ENCODE data around the gene MCTS1. TPM values are rescaled to one million over a fixed set of nuclear protein-coding genes. Genes with fewer than 3 reads are reported as not detected.
"Not testable (repeated sequence)": the region's sequence is repeated elsewhere in the genome, so short reads cannot be mapped to it uniquely, and the experiment has no call there.

Gene MCTS1
- total RNA-seq, 1 experiment from 2014 or later, result 110 TPM

GRCh38 chrX:120568609-120569008 is 35.3 kb upstream of the MCTS1 start:
- no peaks in the 10 kb centered on the region for H3K27me3 ChIP-seq (ENCODE audit: control insufficient read depth, insufficient read depth, low read length)
- CTCF ChIA-PET, result no interaction called here
- no peaks in the 10 kb centered on the region for H3K4me1 ChIP-seq (ENCODE audit: control insufficient read depth, insufficient read depth, low read length)
- BruUV-seq (replicated peaks), result no TSS peak
- DNase-seq (ENCODE audit: low read depth, low spot score) (no peak), ATAC-seq (no peak)
- in situ Hi-C loops (cut with HindIII; ENCODE audit: low pct_unique_long_range_greater_than_20kb, low sequenced_read_pairs), result no loop called here
- TF ChIP-seq SIN3A (IDR thresholded peaks at IDR 0.05; ENCODE audit: borderline replicate concordance, insufficient read depth, low read depth, low read length) (no peak), TCF7L2 (IDR thresholded peaks at IDR 0.05; ENCODE audit: low read depth, low read length) (no peak), POLR2AphosphoS5 (IDR thresholded peaks at IDR 0.05; ENCODE audit: low read depth, low read length) (no peak), CTCF (IDR thresholded peaks at IDR 0.05) (no peak), REST (IDR thresholded peaks at IDR 0.05; ENCODE audit: insufficient read depth in 1 of 2, low read depth in 2 of 2, low read length in 1 of 2) (no peak)
- no peak overlapping the region for H3K4me3 ChIP-seq (ENCODE audit: low read depth in 2 of 2, low read length in 2 of 2)
- no peak overlapping the region for H3K27ac ChIP-seq (ENCODE audit: low read length)
- intact Hi-C loops (cut with micrococcal nuclease; ENCODE audit: unreplicated experiment), result no loop called here
- POLR2A ChIA-PET, result interaction anchor here (0.7 kb wide), 1 partner anchor 9 kb away, joined by 5 read pairs; no protein-coding TSS in a partner anchor
- no peaks in the 10 kb centered on the region for H3K9me3 ChIP-seq (ENCODE audit: control insufficient read depth, insufficient read depth, low read depth, low read length)
- no peaks in the 10 kb centered on the region for H3K36me3 ChIP-seq (ENCODE audit: control insufficient read depth, insufficient read depth, low read length)

- Histone ChIP-seq H3K36me3 (ENCODE audit: control insufficient read depth, insufficient read depth, low read length) (no peaks in the 10 kb centered on the region), H3K27ac (ENCODE audit: low read length) (no peak overlapping the region), H3K4me1 (ENCODE audit: control insufficient read depth, insufficient read depth, low read length) (no peaks in the 10 kb centered on the region), H3K9me3 (ENCODE audit: control insufficient read depth, insufficient read depth, low read depth, low read length) (no peaks in the 10 kb centered on the region), H3K27me3 (ENCODE audit: control insufficient read depth, insufficient read depth, low read length) (no peaks in the 10 kb centered on the region), H3K4me3 (ENCODE audit: low read depth in 2 of 2, low read length in 2 of 2) (no peak overlapping the region)
- ChIA-PET POLR2A (no interaction called here), CTCF (no interaction called here)
- ATAC-seq (no peak), DNase-seq (ENCODE audit: low read depth, low spot score) (no peak)
- TF ChIP-seq SIN3A (IDR thresholded peaks at IDR 0.05; ENCODE audit: borderline replicate concordance, insufficient read depth, low read depth, low read length), result no peak
- TF ChIP-seq CTCF (IDR thresholded peaks at IDR 0.05), result no peak
- no peak for TF ChIP-seq REST (IDR thresholded peaks at IDR 0.05; ENCODE audit: insufficient read depth in 1 of 2, low read depth in 2 of 2, low read length in 1 of 2)
- no peak for TF ChIP-seq TCF7L2 (IDR thresholded peaks at IDR 0.05; ENCODE audit: low read depth, low read length)
- TF ChIP-seq POLR2AphosphoS5 (IDR thresholded peaks at IDR 0.05; ENCODE audit: low read depth, low read length), result no peak
- in situ Hi-C loops (cut with HindIII; ENCODE audit: low pct_unique_long_range_greater_than_20kb, low sequenced_read_pairs) (no loop called here), intact Hi-C loops (cut with micrococcal nuclease; ENCODE audit: unreplicated experiment) (no loop called here)
- BruUV-seq (replicated peaks), result no TSS peak
Measured at GRCh38 chrX:120570011-120570600, 33.8 kb upstream of the MCTS1 start.

- H3K9me3 ChIP-seq (ENCODE audit: control insufficient read depth, insufficient read depth, low read depth, low read length); in situ Hi-C loops (cut with HindIII; ENCODE audit: low pct_unique_long_range_greater_than_20kb, low sequenced_read_pairs); intact Hi-C loops (cut with micrococcal nuclease; ENCODE audit: unreplicated experiment); H3K27me3 ChIP-seq (ENCODE audit: control insufficient read depth, insufficient read depth, low read length); POLR2A ChIA-PET; ATAC-seq; H3K36me3 ChIP-seq (ENCODE audit: control insufficient read depth, insufficient read depth, low read length); H3K4me3 ChIP-seq (ENCODE audit: low read depth in 2 of 2, low read length in 2 of 2); DNase-seq (ENCODE audit: low read depth, low spot score); CTCF ChIA-PET; H3K27ac ChIP-seq (ENCODE audit: low read length); BruUV-seq (replicated peaks); H3K4me1 ChIP-seq (ENCODE audit: control insufficient read depth, insufficient read depth, low read length): not testable (repeated sequence)
Measured at GRCh38 chrX:120573806-120574205, 30.1 kb upstream of the MCTS1 start.

All from Panc1 (cell line).